Activated CD4-positive, CD25-positive, alpha-beta regulatory T cell treated with anti-CD3 and anti-CD28 coated beads, Interleukin-2, amount 50 U/mL, for 72 hours (primary cell): Measurements from ENCODE around the gene FBLN5.
A peak's percentile ranks its signal among the peaks of the same experiment; 100 is the strongest.

Source experiments
- DNase-seq: peaks from one replicate; pipeline ENCODE4 v3.0.0; 2021

The FBLN5 gene, protein sequence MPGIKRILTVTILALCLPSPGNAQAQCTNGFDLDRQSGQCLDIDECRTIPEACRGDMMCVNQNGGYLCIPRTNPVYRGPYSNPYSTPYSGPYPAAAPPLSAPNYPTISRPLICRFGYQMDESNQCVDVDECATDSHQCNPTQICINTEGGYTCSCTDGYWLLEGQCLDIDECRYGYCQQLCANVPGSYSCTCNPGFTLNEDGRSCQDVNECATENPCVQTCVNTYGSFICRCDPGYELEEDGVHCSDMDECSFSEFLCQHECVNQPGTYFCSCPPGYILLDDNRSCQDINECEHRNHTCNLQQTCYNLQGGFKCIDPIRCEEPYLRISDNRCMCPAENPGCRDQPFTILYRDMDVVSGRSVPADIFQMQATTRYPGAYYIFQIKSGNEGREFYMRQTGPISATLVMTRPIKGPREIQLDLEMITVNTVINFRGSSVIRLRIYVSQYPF

DNA sequence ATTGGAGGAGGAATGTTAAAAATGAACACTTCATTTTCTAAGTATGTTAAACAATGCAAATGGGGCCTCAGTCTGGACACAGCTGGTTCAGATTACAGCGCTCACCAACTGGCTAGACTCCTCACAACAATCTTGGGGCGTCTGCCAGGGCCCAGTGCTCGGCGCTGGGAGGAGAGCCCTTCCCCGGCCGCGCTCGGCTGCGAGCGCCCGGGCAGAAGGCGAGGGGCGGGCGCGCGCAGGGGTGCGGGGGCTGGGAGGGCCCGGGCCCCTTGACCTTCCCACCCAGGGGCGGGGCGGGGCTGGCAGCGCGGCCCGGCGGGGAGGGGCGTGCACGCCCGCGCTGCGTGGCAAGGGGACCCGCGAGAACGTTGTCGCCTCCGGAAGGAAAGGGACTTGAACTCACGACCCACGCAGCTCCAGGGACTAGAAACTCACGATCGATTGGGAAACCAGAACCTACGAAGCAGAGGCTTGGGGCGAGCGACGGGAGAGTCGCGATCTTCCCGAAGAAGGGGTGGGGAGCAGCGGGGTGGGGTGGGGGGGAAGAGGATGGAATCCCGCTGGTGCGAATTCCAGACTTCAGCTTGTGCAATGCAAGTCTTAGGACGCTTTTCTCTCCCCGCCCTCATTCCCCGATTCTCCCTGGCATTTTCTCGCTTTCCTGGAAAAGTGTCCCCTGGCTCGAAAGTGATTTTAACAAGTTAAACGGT, at the start of gene FBLN5:
FBLN5 (minus strand) TSS at position 220 of the 710 bp plus-strand sequence. CDS start 465 bp downstream, outside the sequence.
- DNase-seq: peak; percentile 37

GRCh38 chr14:91996948-91997371, 49.5 kb upstream of the FBLN5 start:
- no peak for DNase-seq

- DNase-seq: no peak
Measured at GRCh38 chr14:91987192-91987591, 39.7 kb upstream of the FBLN5 start.

GRCh38 chr14:91985521-91986255, 38.2 kb upstream of the FBLN5 start:
- DNase-seq: no peak

DNA sequence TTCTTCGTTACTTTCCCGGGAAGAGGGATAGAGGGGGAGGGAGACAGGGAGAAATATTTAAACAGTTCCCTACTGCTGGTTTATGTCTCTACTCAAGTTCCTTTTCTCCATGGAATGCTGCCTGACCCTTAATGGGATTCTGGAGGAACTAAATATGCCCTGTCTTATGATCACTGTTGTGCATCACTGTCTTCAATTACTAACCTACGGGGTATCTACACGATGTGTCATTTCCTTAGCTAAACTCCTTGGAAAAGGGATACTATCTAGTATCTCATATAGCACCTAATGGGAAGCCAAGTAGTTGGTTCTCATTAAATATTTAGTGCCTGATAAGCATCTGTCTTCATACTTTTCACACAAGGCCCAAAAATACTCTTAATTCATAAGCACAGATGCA, 37.5 kb upstream of the FBLN5 start:
- DNase-seq: no peak

DNA sequence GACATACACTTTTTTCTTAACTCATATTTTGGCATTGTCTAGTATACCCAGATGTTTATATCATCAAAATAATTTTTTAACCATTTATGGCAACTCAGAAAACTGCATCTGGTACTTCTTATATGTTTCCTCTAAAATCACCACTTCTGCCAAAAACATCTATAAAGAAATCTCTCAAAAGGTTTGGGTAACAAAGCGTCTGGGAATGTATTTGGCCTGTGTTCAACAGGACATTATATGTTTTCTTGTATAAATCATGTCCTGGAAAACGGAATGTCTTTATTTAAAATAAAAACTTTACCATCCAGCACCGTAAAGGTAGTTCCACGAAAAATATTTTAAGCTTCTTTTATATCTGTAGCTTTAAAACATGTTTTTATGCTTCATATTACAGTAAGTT, 36.1 kb upstream of the FBLN5 start:
- DNase-seq: no peak

GRCh38 chr14:91980157-91980556, 32.7 kb upstream of the FBLN5 start:
- DNase-seq: no peak

GRCh38 chr14:91977884-91978283, 30.4 kb upstream of the FBLN5 start:
- no peak for DNase-seq

GRCh38 chr14:91975763-91976162, 28.3 kb upstream of the FBLN5 start:
- no peak for DNase-seq

- DNase-seq: no peak
Measured at GRCh38 chr14:91971188-91971778, 23.8 kb upstream of the FBLN5 start.

DNA sequence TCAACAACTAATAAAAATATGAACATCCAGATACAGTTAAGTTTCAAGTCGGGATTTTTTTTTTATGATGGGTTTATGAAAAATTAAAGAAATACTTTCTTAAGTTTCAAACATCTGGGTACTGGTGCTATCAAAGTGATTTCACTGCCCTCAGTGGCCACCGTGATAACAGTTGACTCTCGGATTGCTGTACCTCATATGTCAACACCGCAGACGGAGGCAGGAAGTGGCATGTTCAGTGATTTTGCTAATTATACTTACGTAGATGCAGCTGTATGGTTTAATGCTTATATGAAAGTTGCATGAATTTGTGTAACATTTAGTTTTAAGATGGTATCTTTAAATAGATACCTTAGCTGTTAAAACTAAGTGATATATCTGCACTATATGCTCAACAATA, 20.8 kb upstream of the FBLN5 start:
- DNase-seq: no peak

GRCh38 chr14:91964724-91965123, 17.2 kb upstream of the FBLN5 start:
- DNase-seq: no peak

DNA sequence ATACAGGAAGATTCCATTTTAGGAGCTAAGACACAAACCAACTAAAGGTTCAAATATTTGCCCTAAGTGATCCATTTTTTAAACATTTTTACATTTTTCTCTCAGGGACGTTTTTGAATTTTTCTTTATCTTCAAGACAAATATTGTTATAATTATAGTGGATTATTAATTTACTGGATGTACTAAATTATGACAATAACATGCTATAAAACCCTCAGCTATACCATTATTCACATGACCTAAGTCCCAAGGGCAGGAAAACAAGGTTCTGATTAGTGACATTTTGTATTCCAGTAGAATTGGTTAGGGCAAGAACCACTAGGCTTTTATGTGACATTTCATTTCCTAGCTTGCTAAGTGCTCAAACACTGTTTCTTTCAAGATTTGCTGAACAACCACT, 16.5 kb upstream of the FBLN5 start:
- no peak for DNase-seq

DNA sequence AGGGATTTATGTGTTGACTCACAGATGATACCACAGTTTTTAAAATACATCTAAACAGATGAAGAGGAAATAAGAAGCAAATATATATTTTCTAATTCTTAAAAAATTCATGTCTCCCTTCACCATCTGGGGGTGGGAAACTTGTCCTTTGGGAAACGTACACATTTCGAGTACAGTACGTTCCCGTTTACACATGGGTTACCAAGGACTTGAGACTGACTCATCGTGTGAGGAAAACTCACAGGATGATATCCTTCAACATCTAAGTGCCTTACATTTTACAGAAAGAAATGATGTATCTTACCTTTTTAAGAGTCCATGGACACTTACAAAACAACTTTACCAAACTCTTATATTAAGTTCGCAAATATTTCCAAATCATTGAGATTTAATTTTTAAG, 16.0 kb upstream of the FBLN5 start:
- no peak for DNase-seq

DNA sequence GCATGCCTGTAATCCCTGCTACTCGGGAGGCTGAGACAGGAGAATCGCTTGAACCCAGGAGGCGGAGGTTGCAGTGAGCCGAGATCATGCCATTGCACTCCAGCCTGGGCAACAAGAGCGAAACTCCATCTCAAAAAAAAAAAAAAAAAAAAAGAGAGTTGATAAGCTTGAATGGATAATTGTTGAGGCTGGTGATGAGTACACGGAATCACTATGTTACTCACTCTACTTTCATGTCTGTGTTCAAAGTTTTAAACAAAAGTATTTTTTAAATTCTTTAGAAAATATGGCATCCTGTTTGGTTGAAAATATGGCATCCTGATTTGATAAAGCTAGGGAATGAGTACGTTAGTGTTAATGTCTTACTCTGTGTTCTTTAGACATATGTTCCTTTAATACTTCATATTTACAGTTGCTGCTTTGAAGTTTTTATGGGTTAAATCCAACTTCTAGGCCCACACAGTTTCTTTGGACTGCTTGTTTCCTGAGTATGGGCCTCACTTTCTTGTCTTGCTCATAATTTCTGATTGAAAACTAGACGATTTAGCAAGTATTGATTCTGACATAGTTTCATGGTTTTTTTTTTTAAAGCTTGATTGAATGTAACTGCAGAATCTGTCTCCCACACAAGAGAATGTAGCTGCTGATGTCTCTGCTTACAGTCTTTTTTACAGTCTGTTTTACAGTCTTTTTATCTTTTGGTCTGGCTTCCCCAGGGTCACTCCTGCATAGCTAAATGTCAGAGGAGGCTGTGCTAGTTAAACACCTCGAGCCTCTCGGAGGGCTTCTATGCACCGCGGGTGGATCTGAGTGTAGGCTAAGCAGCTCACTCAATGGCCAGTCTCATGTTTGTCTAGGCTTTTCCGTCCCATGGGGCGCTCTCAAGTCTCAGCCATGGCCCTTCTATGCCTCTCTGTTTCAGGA, 14.1 kb upstream of the FBLN5 start:
- DNase-seq: no peak

DNA sequence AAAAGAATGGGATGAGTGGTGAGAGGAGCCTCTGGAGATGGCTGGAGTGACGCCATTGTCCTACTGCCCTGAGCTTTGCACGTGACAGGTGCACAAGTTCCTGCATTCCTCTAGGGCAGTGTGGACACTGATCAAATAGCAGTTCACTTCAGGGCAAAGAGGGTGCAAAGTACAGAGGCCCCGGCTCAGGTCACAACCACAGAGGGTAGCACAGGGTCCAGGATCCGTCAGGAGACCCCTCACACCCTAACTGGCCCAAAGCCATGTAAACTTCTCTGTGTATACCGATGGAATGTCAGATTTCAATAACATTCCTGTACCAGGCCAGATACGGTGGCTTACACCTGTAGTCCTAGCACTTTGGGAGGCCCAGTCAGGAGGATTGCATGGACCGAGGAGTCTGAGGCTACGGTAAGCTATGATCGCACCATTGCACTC, 10.4 kb upstream of the FBLN5 start:
- DNase-seq: no peak

GRCh38 chr14:91956616-91957015, 9.1 kb upstream of the FBLN5 start:
- no peak for DNase-seq

GRCh38 chr14:91955168-91955567, 7.7 kb upstream of the FBLN5 start:
- DNase-seq: no peak

DNA sequence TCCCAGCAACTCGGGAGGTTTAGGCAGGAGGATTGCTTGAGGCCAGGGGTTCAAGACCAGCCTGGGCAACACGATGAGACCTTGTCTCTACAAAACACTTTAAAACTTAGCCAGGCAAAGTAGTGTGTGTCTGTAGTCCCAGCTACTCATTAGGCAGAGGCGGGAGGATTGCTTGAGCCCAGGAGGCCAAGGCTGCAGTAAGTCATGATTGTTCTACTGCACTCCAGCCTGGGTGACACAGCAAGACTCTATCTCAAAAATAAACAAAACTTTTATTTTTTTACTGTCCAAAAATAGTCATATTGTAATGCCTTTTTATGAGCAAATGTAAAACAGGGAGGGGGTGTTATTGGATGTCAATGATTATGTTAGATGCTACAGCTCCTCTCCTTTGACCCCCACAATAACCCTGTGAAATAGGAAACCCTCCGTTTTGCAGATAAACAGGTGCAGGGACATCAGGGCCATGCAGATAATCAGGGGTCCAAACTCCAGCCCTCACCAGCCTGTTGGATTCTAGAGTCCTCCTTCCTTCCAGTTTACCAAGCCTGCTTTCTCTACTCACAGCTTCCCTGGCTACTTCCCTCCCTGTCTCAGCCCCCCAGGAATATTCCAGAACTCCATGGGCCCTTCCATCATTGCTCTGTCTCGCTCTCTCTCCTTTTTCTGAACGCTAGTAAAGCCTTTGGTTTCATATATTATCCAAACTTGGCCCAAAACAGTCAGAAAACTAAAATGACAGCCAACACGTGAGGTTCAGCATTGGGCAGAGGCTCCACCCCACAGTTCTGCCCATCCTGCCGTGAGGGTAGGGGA, 5.9 kb upstream of the FBLN5 start:
- DNase-seq: no peak

DNA sequence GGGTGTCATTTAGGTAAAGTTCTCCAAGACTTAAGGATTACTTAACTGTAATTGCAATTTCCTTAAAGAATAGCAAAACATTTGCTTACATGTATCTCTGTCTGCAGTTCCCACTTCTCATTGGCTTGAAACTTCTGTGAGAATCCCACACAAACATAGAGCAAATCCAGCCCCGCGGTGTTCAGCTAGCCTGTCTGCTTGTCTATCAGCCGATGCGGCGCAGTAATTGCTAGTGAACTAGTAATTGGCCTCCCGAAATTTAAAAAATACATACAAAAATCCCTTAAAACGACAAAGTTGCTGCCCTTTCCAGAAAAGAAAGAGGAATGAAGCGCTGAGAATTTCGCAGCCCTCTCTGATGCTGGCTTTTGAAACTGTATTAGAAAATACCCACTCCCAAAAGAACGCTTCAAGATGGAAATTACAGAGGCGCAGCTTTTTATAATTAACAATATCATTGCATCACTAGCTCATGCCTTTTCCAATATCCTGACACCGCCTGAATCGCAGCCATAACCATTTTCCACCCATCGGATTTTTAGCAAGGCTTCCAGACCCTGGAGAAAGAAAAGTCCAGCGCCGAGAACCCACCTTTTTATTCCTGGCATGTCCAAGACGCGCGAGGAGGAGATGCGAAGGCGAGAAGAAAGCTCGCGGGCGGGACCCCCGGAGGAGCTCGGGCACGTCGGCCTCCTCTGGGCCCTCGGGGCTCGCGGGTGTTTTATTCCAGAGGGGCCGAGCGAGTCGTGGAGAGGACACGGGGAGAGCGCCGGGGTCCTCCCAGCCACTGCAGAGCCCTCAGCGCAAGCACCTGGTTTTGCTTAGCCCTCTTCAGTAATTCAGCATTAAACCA, 646 bp downstream of the FBLN5 start:
- no peak for DNase-seq
